Peyer's patch (tissue), 4 donors: ENCODE data around the gene NFASC. TPM values are rescaled to one million over a fixed set of nuclear protein-coding genes. Genes with fewer than 3 reads are reported as not detected.

Experiments used
- DNase-seq, 3 donors: peaks; one replicate each; pipeline ENCODE4 v3.0.0-alpha.2; 2017 to 2019
- H3K27ac ChIP-seq, 4 donors: fragments of 200-600 bp; sonication (generic); one replicate each; pipeline ENCODE4 v1.5.1; 2016 to 2019
- H3K27me3 ChIP-seq, 2 donors: fragments of 200-600 bp; sonication (generic); one replicate each; pipeline ENCODE4 v1.5.1; 2019
- H3K36me3 ChIP-seq, 3 donors: fragments of 200-600 bp; sonication (generic); one replicate each; pipeline ENCODE4 v1.5.1; 2016 to 2019
- H3K4me1 ChIP-seq, 4 donors: fragments of 200-600 bp; sonication (generic); one replicate each; pipeline ENCODE4 v1.5.1; 2016 to 2019
- H3K4me3 ChIP-seq, 4 donors: fragments of 200-600 bp; sonication (generic); 1 replicate in 3 of 4; 2 replicates in 1 of 4; pipeline ENCODE4 v1.5.1; 2016 to 2019; ENCODE audit warnings: mild to moderate bottlenecking in 1 of 4
- H3K9me3 ChIP-seq, 4 donors: fragments of 200-600 bp; sonication (generic); one replicate each; pipeline ENCODE4 v1.5.1; 2016 to 2019; ENCODE audit warnings: mild to moderate bottlenecking in 1 of 4
- POLR2A ChIP-seq, 2 donors: fragments of 450-650 bp; IDR thresholded peaks; one replicate each; pipeline ENCODE4 v1.5.1; 2017; ENCODE audit warnings: antibody characterized with exemption in 2 of 2, mild to moderate bottlenecking in 2 of 2, moderate library complexity in 2 of 2
- total RNA-seq, 4 donors: library from RNA; depleted of rRNA; stranded (reverse); fragments of >200 nt; gene quantifications; one replicate each; pipeline ENCODE4 v1.1.0, GENCODE V29; 2016
- TF ChIP-seq, protein P1 (sequence below), 6 experiments: fragments of 450-650 bp in 4 of 6; fragments of 200-600 bp in 2 of 6; sonication (generic) in 1 of 6; IDR thresholded peaks; one replicate each; pipeline ENCODE4 v1.5.1; 2017 to 2019; ENCODE audit warnings: antibody characterized with exemption in 6 of 6, mild to moderate bottlenecking in 3 of 6, moderate library complexity in 1 of 6

Gene NFASC
- total RNA-seq, 4 donors from 2014 or later, result 3.2 to 90.0 (median 13.2) TPM

GRCh38 chr1:204909109-204909508 is 38.4 kb downstream of the NFASC start:
- no peak for DNase-seq
- Histone ChIP-seq H3K27ac (no peak overlapping the region), H3K4me3 (no peak overlapping the region), H3K36me3 (no peaks in the 10 kb centered on the region), H3K27me3 (no peaks in the 10 kb centered on the region), H3K4me1 (no peaks in the 10 kb centered on the region), H3K9me3 (peaks cover 0 to 4% (median 0%) of the 10 kb centered on the region in 4 donors)
- TF ChIP-seq POLR2A (IDR thresholded peaks at IDR 0.05), result no peak

GRCh38 chr1:204915861-204916495 is 45.3 kb downstream of the NFASC start:
- H3K27ac ChIP-seq, result peak overlapping the region in 1 of 4 donors; percentile 8
- H3K9me3 ChIP-seq, result no peaks in the 10 kb centered on the region
- TF ChIP-seq, protein P1, sequence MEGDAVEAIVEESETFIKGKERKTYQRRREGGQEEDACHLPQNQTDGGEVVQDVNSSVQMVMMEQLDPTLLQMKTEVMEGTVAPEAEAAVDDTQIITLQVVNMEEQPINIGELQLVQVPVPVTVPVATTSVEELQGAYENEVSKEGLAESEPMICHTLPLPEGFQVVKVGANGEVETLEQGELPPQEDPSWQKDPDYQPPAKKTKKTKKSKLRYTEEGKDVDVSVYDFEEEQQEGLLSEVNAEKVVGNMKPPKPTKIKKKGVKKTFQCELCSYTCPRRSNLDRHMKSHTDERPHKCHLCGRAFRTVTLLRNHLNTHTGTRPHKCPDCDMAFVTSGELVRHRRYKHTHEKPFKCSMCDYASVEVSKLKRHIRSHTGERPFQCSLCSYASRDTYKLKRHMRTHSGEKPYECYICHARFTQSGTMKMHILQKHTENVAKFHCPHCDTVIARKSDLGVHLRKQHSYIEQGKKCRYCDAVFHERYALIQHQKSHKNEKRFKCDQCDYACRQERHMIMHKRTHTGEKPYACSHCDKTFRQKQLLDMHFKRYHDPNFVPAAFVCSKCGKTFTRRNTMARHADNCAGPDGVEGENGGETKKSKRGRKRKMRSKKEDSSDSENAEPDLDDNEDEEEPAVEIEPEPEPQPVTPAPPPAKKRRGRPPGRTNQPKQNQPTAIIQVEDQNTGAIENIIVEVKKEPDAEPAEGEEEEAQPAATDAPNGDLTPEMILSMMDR (IDR thresholded peaks at IDR 0.05), result no peak
- TF ChIP-seq POLR2A (IDR thresholded peaks at IDR 0.05), result no peak
- H3K27me3 ChIP-seq, result no peaks in the 10 kb centered on the region
- no peaks in the 10 kb centered on the region for H3K4me1 ChIP-seq
- no peak for DNase-seq
- H3K36me3 ChIP-seq, result no peaks in the 10 kb centered on the region
- no peak overlapping the region for H3K4me3 ChIP-seq

DNA sequence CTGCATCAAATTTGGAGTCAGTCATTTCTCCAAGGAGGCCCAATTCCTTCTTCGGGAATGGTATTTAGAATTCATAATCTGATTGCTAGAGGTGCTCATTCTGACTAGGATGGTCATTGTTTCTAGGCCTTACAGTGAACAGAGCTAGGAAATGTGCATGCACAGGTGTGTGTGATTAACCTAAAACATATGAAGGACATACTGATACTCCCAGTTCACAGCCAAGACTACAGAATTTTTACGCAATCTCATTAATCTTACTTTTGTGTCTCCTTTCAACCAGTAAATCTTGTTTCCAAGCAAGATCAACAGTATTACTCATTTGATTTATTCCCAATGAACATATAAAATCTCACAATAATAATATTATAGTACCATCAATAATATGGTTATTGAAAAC is 47.1 kb downstream of the NFASC start:
- Histone ChIP-seq H3K4me1 (no peaks in the 10 kb centered on the region), H3K4me3 (no peak overlapping the region), H3K36me3 (no peaks in the 10 kb centered on the region), H3K27me3 (no peaks in the 10 kb centered on the region), H3K27ac (no peak overlapping the region), H3K9me3 (no peaks in the 10 kb centered on the region)
- TF ChIP-seq, protein P1 (IDR thresholded peaks at IDR 0.05), result no peak
- DNase-seq, result no peak

DNA sequence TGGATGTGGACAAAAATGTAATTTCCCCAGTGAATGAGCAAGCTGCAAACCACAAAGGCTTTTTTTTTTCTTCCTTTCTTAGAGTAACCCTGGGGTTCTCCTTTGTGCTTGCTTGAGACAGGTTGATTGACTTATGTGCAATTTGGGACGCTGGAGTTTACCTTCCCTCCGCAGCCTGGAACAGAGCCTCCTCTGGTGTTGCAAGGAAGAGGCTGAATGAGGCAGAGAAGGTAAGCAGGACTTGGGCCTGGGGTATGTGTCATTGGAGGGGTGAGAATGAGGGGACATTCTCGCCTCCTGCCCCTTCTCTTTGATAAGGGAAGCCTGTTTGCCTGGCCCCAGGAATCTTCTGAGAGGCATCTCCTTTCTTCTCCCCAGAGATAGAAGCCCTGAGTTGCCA is 49.8 kb downstream of the NFASC start:
- no peak overlapping the region for H3K4me3 ChIP-seq
- H3K36me3 ChIP-seq, result no peaks in the 10 kb centered on the region
- H3K4me1 ChIP-seq, result no peaks in the 10 kb centered on the region
- H3K27me3 ChIP-seq, result no peaks in the 10 kb centered on the region
- H3K27ac ChIP-seq, result no peak overlapping the region
- no peak for DNase-seq
- no peaks in the 10 kb centered on the region for H3K9me3 ChIP-seq
- TF ChIP-seq POLR2A (IDR thresholded peaks at IDR 0.05), result no peak
- TF ChIP-seq, protein P1 (IDR thresholded peaks at IDR 0.05), result no peak

DNA sequence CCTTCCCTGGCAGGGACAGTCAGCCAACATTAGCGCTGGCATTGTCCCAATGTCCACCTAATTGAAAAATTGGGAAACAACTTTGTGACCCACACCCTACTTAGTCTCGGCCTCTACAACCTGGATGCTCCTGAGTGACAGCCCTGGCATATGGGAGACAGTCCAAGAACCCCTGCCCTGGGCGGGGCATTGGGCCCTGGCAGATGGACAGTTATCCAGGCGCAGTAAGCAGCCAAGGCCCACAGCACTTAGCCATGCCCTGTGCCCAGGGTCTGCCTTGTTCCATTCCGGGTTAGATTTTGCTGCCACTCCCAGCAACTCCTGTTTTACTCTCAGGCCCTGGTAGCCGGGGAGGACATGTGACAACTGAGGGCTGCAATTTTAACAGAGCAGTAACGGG is 50.3 kb downstream of the NFASC start:
- Histone ChIP-seq H3K4me1 (no peaks in the 10 kb centered on the region), H3K9me3 (no peaks in the 10 kb centered on the region), H3K36me3 (no peaks in the 10 kb centered on the region), H3K27ac (no peak overlapping the region), H3K27me3 (no peaks in the 10 kb centered on the region), H3K4me3 (no peak overlapping the region)
- no peak for TF ChIP-seq POLR2A (IDR thresholded peaks at IDR 0.05)
- TF ChIP-seq, protein P1 (IDR thresholded peaks at IDR 0.05), result no peak
- DNase-seq, result peak in 1 of 3 donors; percentile 56

GRCh38 chr1:204921855-204922516 is 51.3 kb downstream of the NFASC start:
- H3K4me3 ChIP-seq, result no peak overlapping the region
- no peak overlapping the region for H3K27ac ChIP-seq
- H3K36me3 ChIP-seq, result no peaks in the 10 kb centered on the region
- H3K27me3 ChIP-seq, result no peaks in the 10 kb centered on the region
- no peak for TF ChIP-seq POLR2A (IDR thresholded peaks at IDR 0.05)
- TF ChIP-seq, protein P1 (IDR thresholded peaks at IDR 0.05), result no peak
- H3K9me3 ChIP-seq, result no peaks in the 10 kb centered on the region
- H3K4me1 ChIP-seq, result no peaks in the 10 kb centered on the region
- DNase-seq, result no peak
